GM12878 (cell line): ENCODE results near the gene IFNL3. TPM values are rescaled to one million over a fixed set of nuclear protein-coding genes. Genes with fewer than 3 reads are reported as not detected.

ENCODE experiments used
- ATAC-seq: fragments of 200-7000 bp; cut with Tn5 transposase; 3 replicates; pipeline ENCODE4 v1.9.1; 2020; ENCODE audit warnings: mild to moderate bottlenecking, moderate library complexity
- BruUV-seq: library from RNA; stranded (reverse); fragments of 400-500 nt; replicated peaks from 2 replicates; lab custom pipeline; 2021; lab: Mats Ljungman, UMichigan
- CTCF ChIA-PET: fragments of 300-600 bp; sonication (Branson Sonifier 250); formaldehyde crosslinking; extraction: SDS; loops from one replicate; lab custom pipeline; 2021; ENCODE audit warnings: inconsistent platforms; lab: Yijun Ruan, JAX
- POLR2A ChIA-PET: fragments of 350-600 bp; formaldehyde crosslinking; extraction: SDS; loops from one replicate; lab custom pipeline; 2021; ENCODE audit warnings: inconsistent platforms; lab: Charles Lee
- RAD21 ChIA-PET: fragments of 300-600 bp; sonication (Branson Sonifier 250); formaldehyde crosslinking; loops from one replicate; lab custom pipeline; 2023; ENCODE audit warnings: antibody characterized with exemption; ENCODE audit not compliant: unreplicated experiment; lab: Charles Lee
- SMC1A ChIA-PET: fragments of 300-600 bp; sonication (Branson Sonifier 250); formaldehyde crosslinking; loops from one replicate; lab custom pipeline; 2023; ENCODE audit not compliant: unreplicated experiment, uncharacterized antibody; lab: Charles Lee
- DNase-seq: peaks from one replicate; pipeline ENCODE4 v3.0.0-alpha.2; 2011; ENCODE audit warnings: low read depth, low spot score
- FAIRE-seq: peaks from 3 replicates; lab custom pipeline; 2011; peaks lifted over from hg19 to GRCh38; lab: Jason Lieb, UNC
- H2AFZ ChIP-seq: 2 replicates; pipeline ENCODE4 v1.6.0; 2011; ENCODE audit warnings: low read depth, low read length, control low read depth; ENCODE audit not compliant: control insufficient read depth
- H3K27ac ChIP-seq: 2 replicates; pipeline ENCODE4 v1.5.1; 2011; ENCODE audit warnings: control low read depth; ENCODE audit not compliant: control insufficient read depth, insufficient read depth
- H3K27me3 ChIP-seq, 2 experiments: replicated peaks in 1 of 2; 2 replicates each; pipeline versions ENCODE4 v1.6.0 to v1.6.1; 2011; ENCODE audit warnings: low read length in 1 of 2; ENCODE audit not compliant: control insufficient read depth in 2 of 2, insufficient read depth in 2 of 2
- H3K36me3 ChIP-seq, 2 experiments: 2 replicates each; pipeline ENCODE4 v1.5.1; 2011; ENCODE audit warnings: low read length in 1 of 2; ENCODE audit not compliant: control insufficient read depth in 2 of 2, insufficient read depth in 2 of 2
- H3K4me1 ChIP-seq: 2 replicates; pipeline ENCODE4 v1.6.1; 2011; ENCODE audit warnings: mild to moderate bottlenecking, low read length, moderate library complexity, mixed read lengths; ENCODE audit not compliant: control insufficient read depth, insufficient read depth
- H3K4me2 ChIP-seq: 2 replicates; pipeline ENCODE4 v1.6.0; 2011; ENCODE audit warnings: control low read depth; ENCODE audit not compliant: control insufficient read depth, insufficient read depth
- H3K4me3 ChIP-seq: fragments of 200-600 bp; sonication (generic); 2 replicates; pipeline ENCODE4 v1.5.1; 2016
- H3K79me2 ChIP-seq: 2 replicates; pipeline ENCODE4 v1.6.0; 2011; ENCODE audit warnings: low read length; ENCODE audit not compliant: control insufficient read depth, insufficient read depth
- H3K9ac ChIP-seq: 2 replicates; pipeline ENCODE4 v1.8.0; 2011; ENCODE audit warnings: low read length, control low read depth, mixed read lengths; ENCODE audit not compliant: control insufficient read depth, insufficient read depth
- H3K9me3 ChIP-seq: replicated peaks from 3 replicates; pipeline ENCODE4 v1.5.1; 2011; ENCODE audit warnings: mild to moderate bottlenecking, low read length; ENCODE audit not compliant: control insufficient read depth, insufficient read depth
- H4K20me1 ChIP-seq: 2 replicates; pipeline ENCODE4 v1.6.0; 2011; ENCODE audit not compliant: control insufficient read depth, insufficient read depth
- CUX1 ChIP-seq: IDR thresholded peaks from 2 replicates; pipeline ENCODE4 v1.6.1; 2012; ENCODE audit warnings: improper control_type of control experiment, low read depth, low read length; ENCODE audit not compliant: insufficient replicate concordance
- MEF2A ChIP-seq: IDR thresholded peaks from 2 replicates; pipeline ENCODE4 v1.6.1; 2011; ENCODE audit warnings: low read depth, mild to moderate bottlenecking, low read length, moderate library complexity; ENCODE audit not compliant: insufficient read depth
- PBX3 ChIP-seq: IDR thresholded peaks from 2 replicates; pipeline ENCODE4 v1.6.1; 2011; ENCODE audit warnings: mild to moderate bottlenecking, low read depth, low read length, moderate library complexity; ENCODE audit not compliant: insufficient replicate concordance
- PKNOX1 ChIP-seq: fragments of 450-650 bp; IDR thresholded peaks from 2 replicates; pipeline ENCODE4 v1.6.1; 2016; ENCODE audit warnings: mild to moderate bottlenecking
- REST ChIP-seq: IDR thresholded peaks from 2 replicates; pipeline ENCODE4 v1.6.1; 2012; ENCODE audit warnings: mild to moderate bottlenecking, low read depth, low read length
- SIN3A ChIP-seq: IDR thresholded peaks from 2 replicates; pipeline ENCODE4 v1.6.1; 2012; ENCODE audit warnings: low read depth, low read length, improper control_type of control experiment
- SIX5 ChIP-seq: IDR thresholded peaks from 2 replicates; pipeline ENCODE4 v1.6.1; 2011; ENCODE audit warnings: mild to moderate bottlenecking, low read depth, low read length, moderate library complexity; ENCODE audit not compliant: severe bottlenecking
- USF1 ChIP-seq: IDR thresholded peaks from 2 replicates; pipeline ENCODE4 v1.6.1; 2011; ENCODE audit warnings: borderline replicate concordance, low read depth, mild to moderate bottlenecking, moderate library complexity, mixed read lengths, low read length; ENCODE audit not compliant: insufficient read depth; ENCODE audit errors: extremely low read length
- WGBS: methylation state at CpG from one replicate; pipeline ENCODE4 v1.1.6; 2016; ENCODE audit warnings: low lambda C conversion rate; ENCODE audit not compliant: insufficient replicate concordance, insufficient coverage; ENCODE audit errors: missing lambda C conversion rate; 5-methylcytosine and 5-hydroxymethylcytosine counted together
- in situ Hi-C: fragments of 300-500 bp; cut with MboI; formaldehyde crosslinking; loops from 9 replicates; pipeline ENCODE4 v1.14.3; 2018; ENCODE audit warnings: mixed read lengths
- intact Hi-C: fragments of 100-400 bp; cut with micrococcal nuclease; formaldehyde crosslinking; loops from one replicate; pipeline ENCODE4 v1.14.2; 2022; ENCODE audit not compliant: unreplicated experiment
- polyA plus RNA-seq, 11 experiments: library from polyadenylated mRNA; depleted of rRNA in 4 of 11; unstranded in 6 of 11; stranded (reverse) in 5 of 11; fragments of >200 nt; fragmentation: Nextera tagmentation in 4 of 11; fragmentation: Illumina TruSeq in 1 of 11; extraction: Ambion mirVana in 4 of 11; extraction: Trizol in 1 of 11; gene quantifications; 1 replicate in 1 of 11; 2 replicates in 10 of 11; pipeline versions ENCODE4 v1.2.1 to v1.2.3, GENCODE V29; 2011 to 2016; ENCODE audit warnings: inconsistent platforms in 2 of 11, missing spikeins in 2 of 11, low read depth in 1 of 11
- total RNA-seq, 4 experiments: library from RNA; depleted of rRNA in 3 of 4; stranded (reverse); fragments of >200 nt in 3 of 4; fragmentation: Illumina TruSeq in 1 of 4; extraction: Trizol in 1 of 4; gene quantifications; 2 replicates each; pipeline versions ENCODE4 v1.2.1 to v1.2.3, GENCODE V29; 2013 to 2021

IFNL3 gene
- total and polyA plus RNA-seq, 10 of the 15 experiments (the other 5 are each of a cell fraction or from before 2014, with no cell fraction given), result not detected

- TF ChIP-seq CUX1, result no peak
- no peak for TF ChIP-seq USF1
- no peak for TF ChIP-seq SIN3A
- TF ChIP-seq, all 136 proteins: peak for 0
Observed at GRCh38 chr19:39195755-39196154, 49.1 kb downstream of the IFNL3 start (continued).

- POLR2A ChIA-PET, result no interaction called here
- SMC1A ChIA-PET, result no interaction called here
- intact Hi-C loops, result no loop called here
- Histone ChIP-seq H2AFZ (no peak overlapping the region), H3K4me1 (no peaks in the 10 kb centered on the region), H3K4me2 (no peak overlapping the region), H3K27ac (no peak overlapping the region), H4K20me1 (no peaks in the 10 kb centered on the region), H3K27me3 (peaks cover 3 to 5% of the 10 kb centered on the region in 2 experiments; a peak in 2 of 4 replicates), H3K9ac (no peak overlapping the region), H3K36me3 (no peaks in the 10 kb centered on the region), H3K9me3 (no peaks in the 10 kb centered on the region), H3K79me2 (no peaks in the 10 kb centered on the region), H3K4me3 (no peak overlapping the region)
- CTCF ChIA-PET, result no interaction called here
- no TSS peak for BruUV-seq
- in situ Hi-C loops, result no loop called here
- 28% methylated on average over 9 of the region's 9 CpGs for WGBS
- FAIRE-seq (no peak), DNase-seq (no peak), ATAC-seq (no peak)
- RAD21 ChIA-PET, result no interaction called here
- TF ChIP-seq PBX3 (no peak), SIX5 (no peak), PKNOX1 (no peak), REST (no peak), MEF2A (no peak)
Observed at GRCh38 chr19:39194832-39195542, 49.8 kb downstream of the IFNL3 start.
